GM19438 (cell line): ENCODE results near the gene ARAP1.
A peak's percentile ranks its signal among the peaks of the same experiment; 100 is the strongest.
"Not testable (repeated sequence)": the region's sequence is repeated elsewhere in the genome, so short reads cannot be mapped to it uniquely, and the experiment has no call there.

ENCODE experiments used
- ATAC-seq: cut with Tn5 transposase; IDR thresholded peaks from one replicate; pipeline ENCODE4 v1.9.1; 2021; ENCODE audit warnings: low read depth; ENCODE audit not compliant: unreplicated experiment

The ARAP1 gene

GRCh38 chr11:72752088-72752914 is at the start of gene ARAP1:
ARAP1 (minus strand) TSS chr11:72752408; CDS start chr11:72727128, 25,280 bp downstream.
- ATAC-seq, result peak; percentile 73

- ATAC-seq, result no peak
Measured at GRCh38 chr11:72799441-72799840, 47.2 kb upstream of the ARAP1 start.

GRCh38 chr11:72798361-72798760 is 46.2 kb upstream of the ARAP1 start:
- no peak for ATAC-seq

- peak; percentile 85 for ATAC-seq
Measured at GRCh38 chr11:72793425-72794367, 41.5 kb upstream of the ARAP1 start, which contains the start of gene STARD10. STARD10 (minus strand) TSS chr11:72794047; CDS start chr11:72781181, 12,866 bp downstream.

- ATAC-seq, result no peak
Measured at GRCh38 chr11:72793076-72793424, 40.8 kb upstream of the ARAP1 start.

DNA sequence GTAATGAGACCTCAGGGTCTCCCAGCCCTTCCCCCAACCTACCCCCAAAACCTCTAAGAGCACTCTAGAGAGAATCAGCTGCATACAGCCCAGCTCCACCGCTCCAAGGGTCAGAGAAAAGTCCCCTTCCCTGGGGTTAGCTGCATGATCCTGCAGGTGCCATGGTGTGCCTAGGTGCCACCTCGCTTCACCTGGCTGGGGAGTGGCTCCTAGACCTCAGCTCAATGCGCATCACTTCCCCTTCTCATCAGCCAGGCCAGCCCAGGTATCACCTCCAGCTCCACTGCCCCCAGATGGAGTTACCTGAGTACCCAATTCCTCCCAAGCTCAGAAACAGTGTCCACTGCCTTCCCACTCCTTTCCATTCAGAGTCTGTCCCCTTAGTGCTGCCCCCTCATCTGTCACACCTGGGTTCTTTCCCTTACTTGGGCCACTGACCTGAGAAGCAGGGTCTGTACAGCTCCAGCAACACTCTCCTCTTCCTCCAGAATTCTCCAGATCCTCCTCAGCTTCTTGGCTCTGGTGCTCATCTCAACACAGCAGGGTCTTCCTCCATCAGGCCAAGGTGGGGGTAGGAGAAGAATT is 40.3 kb upstream of the ARAP1 start:
- ATAC-seq, result no peak

DNA sequence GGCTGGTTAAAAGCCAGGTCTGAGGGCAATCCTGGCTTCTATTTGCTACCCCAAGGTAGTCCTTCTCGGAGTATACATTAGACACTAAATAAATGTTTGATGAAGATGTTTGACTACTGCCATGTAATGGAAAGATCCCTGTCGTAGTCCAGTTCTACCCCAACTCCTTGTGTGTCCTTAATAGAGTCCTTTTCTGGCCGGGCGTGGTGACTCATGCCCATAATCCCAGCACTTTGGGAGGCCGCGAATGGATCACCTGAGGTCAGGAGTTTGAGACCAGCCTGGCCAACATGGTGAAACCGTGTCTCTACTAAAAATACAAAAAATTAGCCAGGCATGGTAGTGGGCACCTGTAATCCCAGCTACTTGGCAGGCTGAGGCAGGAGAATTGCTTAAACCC is 39.0 kb upstream of the ARAP1 start:
- ATAC-seq, result not testable (repeated sequence)

GRCh38 chr11:72789493-72790131 is 37.4 kb upstream of the ARAP1 start:
- ATAC-seq, result no peak

- ATAC-seq, result no peak
Measured at GRCh38 chr11:72788241-72788640, 36.0 kb upstream of the ARAP1 start.

GRCh38 chr11:72787216-72788104 is 35.3 kb upstream of the ARAP1 start:
- no peak for ATAC-seq

- ATAC-seq, result no peak
Measured at GRCh38 chr11:72786305-72787215, 34.4 kb upstream of the ARAP1 start.

- ATAC-seq, result no peak
Measured at GRCh38 chr11:72784662-72785061, 32.5 kb upstream of the ARAP1 start.

- no peak for ATAC-seq
Measured at GRCh38 chr11:72783144-72783905, 31.1 kb upstream of the ARAP1 start.

GRCh38 chr11:72782081-72782920 is 30.1 kb upstream of the ARAP1 start:
- no peak for ATAC-seq

GRCh38 chr11:72781313-72782080 is 29.3 kb upstream of the ARAP1 start:
- ATAC-seq, result no peak

DNA sequence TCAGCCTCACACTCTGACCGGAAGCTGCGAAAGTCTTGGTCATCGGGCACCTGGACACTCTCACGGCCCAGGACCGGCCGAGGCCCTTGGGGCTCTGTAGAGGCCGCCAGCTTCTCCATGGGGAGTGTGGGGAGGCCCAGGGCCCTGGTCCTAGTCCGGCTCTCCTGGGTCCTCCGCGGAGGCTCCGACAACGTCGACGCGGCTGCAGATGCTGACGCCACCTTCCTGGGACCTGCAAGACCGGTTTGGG is 28.8 kb upstream of the ARAP1 start:
- ATAC-seq, result no peak
